D341Med (cell line): ENCODE measurements around the gene TAS2R39.

Experiments used
- DNase-seq: peaks from one replicate; pipeline ENCODE4 v3.0.0; 2012; ENCODE audit warnings: low spot score

Gene TAS2R39

DNA sequence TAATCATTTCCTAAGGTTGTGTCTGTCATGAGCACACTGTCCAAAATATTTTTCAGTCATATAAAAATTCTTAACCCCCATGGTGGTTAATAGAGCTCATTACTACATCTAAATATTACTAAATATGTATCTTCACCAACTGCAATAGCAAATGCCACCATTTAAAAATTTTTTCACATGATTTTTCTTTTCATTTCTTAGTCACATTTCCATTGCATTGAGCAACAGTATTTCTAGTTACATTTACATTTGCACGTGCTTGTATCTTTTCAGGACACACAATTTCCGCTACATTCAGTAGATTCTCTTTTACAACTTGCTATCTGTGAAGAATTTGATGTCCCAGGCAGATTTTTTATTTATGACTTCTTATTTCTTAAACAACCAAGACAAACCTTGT lies 33.5 kb downstream of the TAS2R39 start:
- DNase-seq: no peak

DNA sequence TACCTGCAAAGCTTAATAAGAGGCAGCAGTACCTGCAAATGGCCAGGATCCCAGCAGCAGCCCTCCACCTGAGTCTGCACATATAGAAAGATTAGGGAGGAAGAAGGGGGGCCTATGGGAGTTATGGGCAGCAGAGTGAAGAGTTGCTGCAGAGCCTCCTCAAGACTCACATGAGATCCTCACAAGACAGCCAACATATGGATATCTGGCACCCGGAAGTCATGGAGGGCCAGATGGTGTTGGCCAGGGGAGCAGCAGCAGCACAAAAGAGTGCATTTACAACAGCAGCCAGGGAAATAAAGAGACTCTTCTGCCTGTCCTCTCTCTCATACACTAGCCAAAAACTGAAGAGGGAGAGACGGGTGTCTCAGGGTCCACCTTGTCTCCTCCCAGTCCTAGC lies 34.6 kb downstream of the TAS2R39 start:
- no peak for DNase-seq

GRCh38 chr7:143221286-143221685 lies 38.1 kb downstream of the TAS2R39 start:
- no peak for DNase-seq

DNA sequence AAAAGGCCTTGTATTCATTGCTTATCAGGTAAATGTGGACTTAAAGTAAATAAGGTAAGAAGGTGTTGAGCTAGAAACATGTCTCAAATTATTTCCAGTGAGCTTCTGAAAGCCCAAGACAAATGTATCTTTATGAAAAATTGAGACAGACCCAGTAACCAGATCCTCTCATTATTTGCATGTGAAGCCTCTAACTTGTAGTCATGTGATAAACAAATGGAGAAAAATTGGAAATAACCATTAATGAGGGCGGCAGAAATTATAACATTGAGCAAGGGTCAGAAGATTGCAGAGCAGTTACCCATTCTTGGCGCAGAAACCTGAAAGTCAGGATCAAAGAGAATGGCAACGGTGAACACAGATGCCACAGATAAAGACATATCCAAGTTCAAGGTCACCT lies 38.5 kb downstream of the TAS2R39 start, which contains the start of gene TAS2R40:
TSS of gene TAS2R40 (plus strand) at position 301 of the 400 bp plus-strand sequence. CDS start at position 343, 42 bp downstream.
- no peak for DNase-seq

GRCh38 chr7:143222782-143223181 lies 39.6 kb downstream of the TAS2R39 start:
- DNase-seq: no peak

DNA sequence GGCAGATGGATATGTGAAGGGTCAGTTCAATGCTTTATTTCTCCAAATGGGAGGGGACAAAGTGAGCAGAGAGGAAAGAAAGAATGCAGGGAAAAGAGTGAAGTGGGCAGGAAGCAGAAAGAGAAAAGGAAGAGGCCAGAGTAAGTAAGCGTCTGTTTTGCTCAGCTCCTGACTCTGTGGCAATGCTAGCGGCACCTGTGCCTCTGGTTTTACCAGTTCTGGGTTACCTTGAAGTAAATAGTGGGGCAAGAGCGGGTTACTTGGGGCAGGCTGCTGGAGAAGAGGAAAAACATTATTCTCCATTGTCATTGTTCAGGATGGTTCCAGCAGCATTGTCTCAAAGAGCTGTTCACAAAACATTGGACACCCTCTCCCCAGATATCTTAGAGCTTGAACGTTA lies 40.6 kb downstream of the TAS2R39 start:
- no peak for DNase-seq

- DNase-seq: no peak
These were observed 41.8 kb downstream of the TAS2R39 start for GRCh38 chr7:143225047-143225446.

GRCh38 chr7:143227806-143228205 lies 44.6 kb downstream of the TAS2R39 start:
- no peak for DNase-seq

DNA sequence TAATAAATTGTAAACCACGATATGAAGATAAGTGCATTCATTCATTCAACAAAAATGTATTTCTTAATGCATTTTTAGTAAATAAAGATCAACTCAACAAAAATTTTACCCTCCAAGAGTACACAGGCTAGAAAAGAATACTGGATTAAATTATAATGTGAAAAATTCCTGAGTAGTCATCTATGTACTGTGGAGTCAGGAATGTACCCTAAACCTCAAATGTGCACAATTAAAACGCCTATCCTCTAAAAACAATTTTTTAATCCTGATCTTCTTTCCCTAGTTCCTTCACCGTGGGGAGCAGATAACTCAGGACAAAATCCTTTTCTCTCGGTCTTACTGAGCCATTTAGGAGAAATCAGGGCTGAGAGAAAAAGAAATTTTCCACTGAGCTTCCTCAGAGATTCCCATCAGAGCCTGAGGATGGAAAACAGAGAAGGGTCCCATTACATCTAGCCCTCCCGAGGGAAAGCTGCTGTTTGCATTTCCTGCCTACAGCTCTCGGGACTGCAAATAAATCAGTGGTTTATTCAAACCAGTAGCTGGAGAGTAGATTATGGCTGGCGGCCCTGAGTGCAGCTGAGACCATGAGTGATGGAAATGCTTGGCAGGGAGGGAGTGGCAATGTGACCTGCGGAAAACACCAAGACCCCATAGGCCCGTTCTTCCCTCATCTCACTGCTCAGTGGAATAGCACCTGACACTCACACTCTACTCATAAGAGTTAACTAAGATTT lies 46.0 kb downstream of the TAS2R39 start:
- no peak for DNase-seq

DNA sequence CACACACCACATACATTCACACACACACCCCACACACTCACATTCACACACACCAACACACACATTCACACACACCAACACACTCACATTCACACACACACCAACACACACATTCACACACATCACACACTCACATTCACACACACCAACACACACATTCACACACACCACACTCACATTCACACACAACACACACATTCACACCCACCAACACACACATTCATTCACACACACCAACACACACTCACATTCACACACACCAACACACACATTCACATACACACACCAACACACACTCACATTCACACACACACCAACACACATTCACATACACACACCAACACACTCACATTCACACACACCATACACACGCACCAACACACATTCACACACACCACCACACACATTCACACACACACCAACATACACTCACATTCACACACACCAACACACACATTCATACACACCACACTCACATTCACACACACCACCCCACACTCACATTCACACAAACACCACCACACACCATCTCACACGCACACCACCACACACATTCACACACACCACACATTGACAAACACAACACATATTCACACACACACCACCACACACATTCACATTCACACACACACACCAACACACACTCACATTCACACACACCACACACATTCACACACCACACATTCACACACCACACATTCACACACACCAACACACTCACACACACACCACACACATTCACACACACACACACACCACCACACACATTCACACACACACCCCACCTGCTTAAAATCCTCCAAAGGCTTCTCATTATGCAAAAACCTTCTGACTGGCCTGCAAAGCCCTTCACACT lies 47.6 kb downstream of the TAS2R39 start:
- no peak for DNase-seq
